Upper lobe of left lung (tissue), 4 donors: ENCODE data around the gene TTC28.

ENCODE experiments used
- CTCF ChIP-seq, 6 experiments: fragments of 450-650 bp in 4 of 6; fragments of 200-600 bp in 2 of 6; sonication (generic) in 2 of 6; IDR thresholded peaks; one replicate each; pipeline ENCODE4 v1.5.1; 2016 to 2019; ENCODE audit warnings: antibody characterized with exemption in 6 of 6
- POLR2AphosphoS5 ChIP-seq, 2 donors: sonication (generic); formaldehyde crosslinking; IDR thresholded peaks; one replicate each; pipeline ENCODE4 v1.5.1; 2017; ENCODE audit warnings: antibody characterized with exemption in 2 of 2

- TF ChIP-seq CTCF (IDR thresholded peaks at IDR 0.05) (no peak), POLR2AphosphoS5 (IDR thresholded peaks at IDR 0.05) (no peak)
Measured at GRCh38 chr22:28222571-28222970, 457.1 kb downstream of the TTC28 start.
